Lung (tissue), 12 donors: Measurements from ENCODE around the gene SPC25. TPM values are rescaled to one million over a fixed set of nuclear protein-coding genes. Genes with fewer than 3 reads are reported as not detected.
"Not testable (repeated sequence)": the region's sequence is repeated elsewhere in the genome, so short reads cannot be mapped to it uniquely, and the experiment has no call there.

Source experiments
- ATAC-seq: fragments of 200-7000 bp; cut with Tn5 transposase; one replicate; pipeline ENCODE4 v1.9.1; 2020; ENCODE audit warnings: moderate number of reproducible peaks; ENCODE audit not compliant: insufficient read depth, low FRiP score
- DNase-seq, 3 donors: peaks; one replicate each; pipeline ENCODE4 v3.0.0-alpha.2; 2013 to 2017
- H3K27ac ChIP-seq, 2 donors: one replicate each; pipeline ENCODE4 v1.5.1; 2013; ENCODE audit warnings: mild to moderate bottlenecking in 2 of 2, moderate library complexity in 2 of 2, control low read depth in 1 of 2, inconsistent platforms in 1 of 2, low read depth in 1 of 2, low read length in 1 of 2
- H3K27me3 ChIP-seq, 3 donors: one replicate each; pipeline ENCODE4 v1.5.1; 2013; ENCODE audit warnings: low read length in 2 of 3; ENCODE audit not compliant: control insufficient read depth in 3 of 3, insufficient read depth in 3 of 3
- H3K36me3 ChIP-seq, 4 donors: one replicate each; pipeline ENCODE4 v1.5.1; 2013; ENCODE audit warnings: low read length in 4 of 4, mild to moderate bottlenecking in 1 of 4, moderate library complexity in 1 of 4; ENCODE audit not compliant: control insufficient read depth in 4 of 4, insufficient read depth in 4 of 4
- H3K4me1 ChIP-seq, 5 donors: one replicate each; pipeline ENCODE4 v1.5.1; 2013; ENCODE audit warnings: low read length in 5 of 5, mild to moderate bottlenecking in 2 of 5, moderate library complexity in 1 of 5; ENCODE audit not compliant: control insufficient read depth in 5 of 5, insufficient read depth in 5 of 5
- H3K4me3 ChIP-seq: one replicate; pipeline ENCODE4 v1.5.1; 2013; ENCODE audit warnings: mild to moderate bottlenecking, control low read depth, moderate library complexity
- H3K9ac ChIP-seq, 2 donors: one replicate each; pipeline ENCODE4 v1.5.1; 2013; ENCODE audit warnings: low read length in 2 of 2, control low read depth in 1 of 2; ENCODE audit not compliant: insufficient read depth in 1 of 2
- H3K9me3 ChIP-seq, 4 donors: one replicate each; pipeline ENCODE4 v1.5.1; 2013; ENCODE audit warnings: low read length in 3 of 4, mild to moderate bottlenecking in 1 of 4, moderate library complexity in 1 of 4; ENCODE audit not compliant: control insufficient read depth in 4 of 4, insufficient read depth in 3 of 4
- CTCF ChIP-seq: IDR thresholded peaks from 2 replicates; pipeline ENCODE4 v1.5.1; 2012; ENCODE audit warnings: mild to moderate bottlenecking; ENCODE audit errors: control extremely low read depth, extremely low read depth
- WGBS, 2 donors: extraction: QIAGEN DNeasy Blood & Tissue Kit; methylation state at CpG; one replicate each; pipeline ENCODE4 v1.1.7; 2013; 5-methylcytosine and 5-hydroxymethylcytosine counted together
- polyA plus RNA-seq, 2 donors: library from polyadenylated mRNA; stranded (reverse); fragments of 200-250 nt; gene quantifications; one replicate each; pipeline ENCODE4 v1.2.1, GENCODE V29; 2013
- total RNA-seq, 2 donors: library from RNA; depleted of rRNA in 1 of 2; stranded (reverse); fragments of >200 nt in 1 of 2; gene quantifications; one replicate each; pipeline ENCODE4 v1.2.1, GENCODE V29; 2014 to 2021
- donor health status: control.
- donor health status: control.
- donor health status: Bipolar disorder and iron deficiency.
- donor health status: healthy.
- donor health status: DM: yes; HTN: yes; CAD: no.

The SPC25 gene
- total and polyA plus RNA-seq, 4 donors = 0.67 to 2.1 (median 1.3) TPM

DNA sequence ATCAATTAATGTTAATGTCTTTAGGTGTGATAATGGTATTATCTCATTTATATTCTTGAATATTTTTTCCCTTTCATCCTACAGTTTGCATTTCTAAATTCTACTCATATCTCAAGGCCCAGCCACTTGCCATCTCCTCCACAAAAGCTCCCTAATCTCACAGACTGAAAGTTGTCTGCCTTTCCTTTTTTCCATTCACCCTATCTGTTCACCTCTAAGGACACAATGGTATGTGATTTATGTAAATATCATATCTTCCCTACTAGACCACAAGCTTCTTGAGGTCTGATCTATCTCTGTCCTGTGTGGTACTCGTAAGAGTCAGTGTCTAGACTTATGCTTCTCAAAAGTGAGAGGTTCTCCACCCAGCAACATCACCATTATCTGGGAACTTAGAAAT is 3.9 kb upstream of the SPC25 start:
- ATAC-seq (no peak), DNase-seq (no peak)
- no peak overlapping the region for H3K9ac ChIP-seq
- WGBS, 2 donors = 90 to 94% methylated on average over 1 of the region's 1 CpG
- no peak overlapping the region for H3K4me3 ChIP-seq
- H3K36me3 ChIP-seq = no peaks in the 10 kb centered on the region
- H3K9me3 ChIP-seq = no peaks in the 10 kb centered on the region
- TF ChIP-seq CTCF = no peak
- H3K4me1 ChIP-seq = peaks cover 0 to 12% (median 5%) of the 10 kb centered on the region in 5 donors
- no peaks in the 10 kb centered on the region for H3K27me3 ChIP-seq
- no peak overlapping the region for H3K27ac ChIP-seq

- peaks cover 0 to 12% (median 5%) of the 10 kb centered on the region in 5 donors for H3K4me1 ChIP-seq
- ATAC-seq (no peak), DNase-seq (no peak)
- 85 to 86% methylated on average over 3 of the region's 3 CpGs for WGBS, 2 donors
- no peak overlapping the region for H3K27ac ChIP-seq
- no peak overlapping the region for H3K4me3 ChIP-seq
- TF ChIP-seq CTCF = no peak
- H3K36me3 ChIP-seq = no peaks in the 10 kb centered on the region
- H3K9me3 ChIP-seq = no peaks in the 10 kb centered on the region
- H3K9ac ChIP-seq = no peak overlapping the region
- no peaks in the 10 kb centered on the region for H3K27me3 ChIP-seq
Measured at GRCh38 chr2:168892327-168892726, 2.1 kb upstream of the SPC25 start.

GRCh38 chr2:168889635-168890005 is 610 bp downstream of the SPC25 start:
- Histone ChIP-seq H3K9ac (peak overlapping the region; percentile 62 to 75), H3K4me3 (no peak overlapping the region), H3K4me1 (peaks cover 0 to 12% (median 5%) of the 10 kb centered on the region in 5 donors), H3K27me3 (no peaks in the 10 kb centered on the region), H3K9me3 (no peaks in the 10 kb centered on the region), H3K27ac (no peak overlapping the region), H3K36me3 (no peaks in the 10 kb centered on the region)
- ATAC-seq (no peak), DNase-seq (peak in 1 of 3 donors; percentile 11)
- TF ChIP-seq CTCF = no peak
- WGBS, 2 donors = 46 to 55% methylated on average over 3 of the region's 3 CpGs

DNA sequence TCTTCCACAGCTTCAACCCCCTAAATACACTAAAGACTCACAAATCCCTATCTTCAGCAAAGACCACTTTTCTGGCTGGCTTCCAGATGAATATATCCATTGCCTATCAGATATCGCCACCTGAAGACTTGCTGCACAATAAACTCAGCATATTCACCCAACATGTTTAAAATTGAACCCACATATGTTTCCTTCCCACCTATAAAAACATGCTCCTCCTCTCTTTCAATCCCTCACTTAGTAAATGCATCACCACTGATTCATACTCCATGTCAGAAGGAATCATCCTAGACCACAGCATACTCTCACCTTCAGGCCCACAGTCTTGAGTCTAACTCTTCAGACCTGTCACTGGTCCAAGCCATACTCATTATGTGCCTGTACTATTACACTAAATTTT is 5.3 kb downstream of the SPC25 start:
- H3K27ac ChIP-seq = no peak overlapping the region
- no peak for DNase-seq
- H3K36me3 ChIP-seq = no peaks in the 10 kb centered on the region
- TF ChIP-seq CTCF = no peak
- H3K9ac ChIP-seq = no peak overlapping the region
- H3K27me3 ChIP-seq = no peaks in the 10 kb centered on the region
- ATAC-seq = no peak
- no peaks in the 10 kb centered on the region for H3K9me3 ChIP-seq
- 96 to 97% methylated on average over 1 of the region's 1 CpG for WGBS, 2 donors
- peaks cover 0 to 8% (median 0%) of the 10 kb centered on the region in 5 donors for H3K4me1 ChIP-seq
- no peak overlapping the region for H3K4me3 ChIP-seq

DNA sequence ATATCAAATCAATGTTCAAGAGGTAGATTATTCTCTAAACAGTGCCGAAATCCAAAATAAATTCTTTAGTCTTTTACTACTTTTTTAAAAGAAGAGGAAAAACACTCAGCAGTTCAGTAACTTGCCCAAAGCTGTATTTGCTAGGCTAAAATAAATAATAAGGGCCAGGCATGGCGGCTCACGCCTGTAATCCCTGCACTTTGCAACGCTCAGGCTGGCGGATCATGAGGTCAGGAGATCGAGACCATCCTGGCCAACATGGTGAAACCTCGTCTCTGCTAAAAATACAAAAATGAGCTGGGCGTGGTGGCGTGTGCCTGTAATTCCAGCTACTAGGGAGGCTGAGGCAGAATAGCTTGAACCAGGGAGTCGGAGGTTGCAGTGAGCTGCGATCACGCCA is 8.1 kb downstream of the SPC25 start:
- H3K9ac ChIP-seq, H3K4me3 ChIP-seq, DNase-seq, H3K9me3 ChIP-seq, H3K36me3 ChIP-seq, ATAC-seq, H3K4me1 ChIP-seq, H3K27me3 ChIP-seq, H3K27ac ChIP-seq: not testable (repeated sequence)
- 96 to 98% methylated on average over 12 of the region's 12 CpGs for WGBS, 2 donors
